ENCODE measurements around the gene MEF2C. TPM values are rescaled to one million over a fixed set of nuclear protein-coding genes. Genes with fewer than 3 reads are reported as not detected.

MEF2C gene
- total RNA-seq, 1 donor from 2014 or later = 1.9 TPM

DNA sequence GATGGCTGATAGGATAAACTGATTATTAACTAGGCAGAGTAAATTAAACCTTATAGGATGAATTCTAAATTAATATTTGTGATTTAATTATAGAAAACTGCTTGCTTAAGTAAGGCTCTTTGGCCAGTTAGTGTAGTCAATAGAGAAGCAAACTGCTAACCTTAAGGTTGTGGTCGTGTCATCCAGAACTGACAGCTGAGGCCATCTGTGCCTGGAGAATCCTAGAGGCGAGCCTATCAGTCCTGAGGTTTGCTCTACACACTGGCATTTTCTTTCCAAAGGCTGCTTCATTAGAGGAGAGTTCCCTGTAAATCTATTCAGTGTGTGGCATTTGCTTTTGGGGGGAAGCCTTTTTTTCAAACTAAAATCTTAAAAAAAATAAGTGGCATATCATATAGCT is 169.2 kb downstream of the MEF2C start:
- no peaks in the 10 kb centered on the region for H3K9me3 Mint-ChIP-seq (ENCODE audit: low read depth)
- no peak for DNase-seq (ENCODE audit: low spot score, unreplicated experiment)
- no peak for TF ChIP-seq CTCF (IDR thresholded peaks at IDR 0.05; ENCODE audit: unreplicated experiment)
- H3K27me3 Mint-ChIP-seq = no peaks in the 10 kb centered on the region
- no peak overlapping the region for H3K27ac Mint-ChIP-seq
- H3K4me3 Mint-ChIP-seq (ENCODE audit: low read depth) = no peak overlapping the region
- peaks cover 9% of the 10 kb centered on the region for H3K4me1 Mint-ChIP-seq (ENCODE audit: low read depth)
- no peaks in the 10 kb centered on the region for H3K36me3 Mint-ChIP-seq (ENCODE audit: insufficient read depth)

DNA sequence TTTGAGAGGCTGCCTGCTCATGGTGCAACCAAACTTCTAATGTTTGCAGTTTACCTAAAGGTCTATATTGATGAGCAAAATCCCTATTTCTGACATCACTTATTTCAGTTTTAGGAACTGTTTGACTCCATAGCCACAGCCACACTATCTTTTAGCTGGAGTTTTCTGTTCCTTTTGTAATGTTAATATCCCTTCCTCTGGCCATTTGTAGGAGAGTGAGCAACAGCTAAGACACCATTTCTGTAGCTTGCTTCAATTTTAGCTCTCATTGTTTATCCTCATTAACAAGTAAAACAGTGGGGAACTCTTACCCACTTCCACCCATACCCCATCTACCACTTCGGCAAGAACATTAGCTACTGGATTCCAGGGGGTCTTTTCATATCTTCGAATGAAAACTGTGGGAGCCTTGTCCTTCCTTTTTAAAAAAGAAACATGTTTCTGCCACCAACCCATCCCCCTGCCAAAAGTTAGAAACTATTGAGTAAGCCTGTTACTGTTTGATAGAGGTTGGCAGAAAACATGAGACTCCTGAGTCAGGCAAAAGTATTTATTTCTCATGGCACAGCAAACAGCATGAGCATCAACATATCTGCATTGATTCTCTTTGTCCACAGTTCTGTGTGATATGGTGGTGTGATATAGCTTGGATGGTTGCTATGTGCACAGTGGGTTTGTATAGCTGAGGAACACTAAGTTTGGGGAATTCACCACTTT is 174.1 kb downstream of the MEF2C start:
- no peaks in the 10 kb centered on the region for H3K27me3 Mint-ChIP-seq
- no peaks in the 10 kb centered on the region for H3K4me1 Mint-ChIP-seq (ENCODE audit: low read depth)
- no peak for TF ChIP-seq CTCF (IDR thresholded peaks at IDR 0.05; ENCODE audit: unreplicated experiment)
- no peak overlapping the region for H3K27ac Mint-ChIP-seq
- no peak overlapping the region for H3K4me3 Mint-ChIP-seq (ENCODE audit: low read depth)
- H3K9me3 Mint-ChIP-seq (ENCODE audit: low read depth) = no peaks in the 10 kb centered on the region
- no peak for DNase-seq (ENCODE audit: low spot score, unreplicated experiment)
- no peaks in the 10 kb centered on the region for H3K36me3 Mint-ChIP-seq (ENCODE audit: insufficient read depth)

- no peaks in the 10 kb centered on the region for H3K36me3 Mint-ChIP-seq (ENCODE audit: insufficient read depth)
- H3K4me3 Mint-ChIP-seq (ENCODE audit: low read depth) = no peak overlapping the region
- no peaks in the 10 kb centered on the region for H3K4me1 Mint-ChIP-seq (ENCODE audit: low read depth)
- no peak overlapping the region for H3K27ac Mint-ChIP-seq
- no peak for TF ChIP-seq CTCF (IDR thresholded peaks at IDR 0.05; ENCODE audit: unreplicated experiment)
- H3K27me3 Mint-ChIP-seq = no peaks in the 10 kb centered on the region
- DNase-seq (ENCODE audit: low spot score, unreplicated experiment) = no peak
- no peaks in the 10 kb centered on the region for H3K9me3 Mint-ChIP-seq (ENCODE audit: low read depth)
Observed at GRCh38 chr5:88708021-88708420, 175.0 kb downstream of the MEF2C start.

DNA sequence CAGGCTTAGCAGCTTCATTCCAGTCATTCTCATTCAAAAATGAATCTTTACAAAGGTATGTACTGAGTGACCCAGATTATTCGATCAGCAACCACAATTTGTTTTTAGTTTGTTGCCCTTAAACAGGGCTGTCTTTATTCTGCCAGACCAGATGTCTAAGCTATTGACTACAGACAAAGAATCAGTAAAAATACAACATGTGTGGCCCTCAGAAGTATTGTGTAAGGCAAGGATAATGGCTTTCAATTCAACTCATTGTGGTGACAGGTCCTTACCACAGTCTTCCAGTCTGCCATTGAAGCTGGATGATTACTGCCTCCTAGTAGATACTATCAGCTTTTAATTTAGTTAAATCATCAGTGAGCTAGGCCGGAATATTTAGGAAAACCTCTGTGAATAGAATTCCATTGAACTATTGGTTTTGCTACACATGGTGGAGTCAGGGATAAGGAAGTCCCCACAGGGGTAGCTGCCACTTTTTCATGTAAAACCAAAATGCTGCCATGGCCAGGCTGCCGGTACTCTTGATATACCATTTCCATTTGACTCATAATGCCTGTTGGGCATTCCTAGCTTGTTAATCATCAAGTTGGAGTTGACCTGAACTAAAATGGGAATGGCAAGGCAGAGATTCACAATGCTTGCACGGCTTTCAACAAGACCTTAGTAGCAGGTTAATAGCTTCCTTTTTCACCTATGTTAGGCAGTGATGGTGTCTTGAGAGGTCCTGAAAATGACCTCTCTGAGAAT is 175.6 kb downstream of the MEF2C start:
- Mint-ChIP-seq H3K4me1 (ENCODE audit: low read depth) (no peaks in the 10 kb centered on the region), H3K9me3 (ENCODE audit: low read depth) (no peaks in the 10 kb centered on the region), H3K36me3 (ENCODE audit: insufficient read depth) (no peaks in the 10 kb centered on the region), H3K4me3 (ENCODE audit: low read depth) (no peak overlapping the region), H3K27me3 (no peaks in the 10 kb centered on the region), H3K27ac (no peak overlapping the region)
- DNase-seq (ENCODE audit: low spot score, unreplicated experiment) = no peak
- TF ChIP-seq CTCF (IDR thresholded peaks at IDR 0.05; ENCODE audit: unreplicated experiment) = no peak

DNA sequence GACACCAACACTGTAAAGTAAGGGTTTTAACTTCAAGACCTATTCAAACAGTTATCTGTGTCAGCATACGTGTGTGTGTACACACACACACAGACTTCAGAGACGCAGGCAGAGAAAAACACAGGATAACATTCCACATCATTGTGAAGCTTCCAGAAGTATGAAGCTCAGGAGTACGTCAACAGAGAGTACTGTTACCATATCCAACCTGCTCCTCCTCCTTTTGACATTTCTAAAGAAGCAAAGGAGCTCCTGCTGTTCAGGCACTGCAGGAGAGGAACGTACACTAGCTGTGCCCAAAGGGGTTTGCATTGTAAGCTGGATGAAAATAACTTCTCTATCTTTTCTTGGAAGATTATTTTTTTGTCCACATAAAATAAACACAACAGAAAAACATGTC is 180.7 kb downstream of the MEF2C start:
- Mint-ChIP-seq H3K4me1 (ENCODE audit: low read depth) (no peaks in the 10 kb centered on the region), H3K36me3 (ENCODE audit: insufficient read depth) (no peaks in the 10 kb centered on the region), H3K27ac (no peak overlapping the region), H3K4me3 (ENCODE audit: low read depth) (no peak overlapping the region), H3K27me3 (peaks cover 37% of the 10 kb centered on the region), H3K9me3 (ENCODE audit: low read depth) (no peaks in the 10 kb centered on the region)
- no peak for TF ChIP-seq CTCF (IDR thresholded peaks at IDR 0.05; ENCODE audit: unreplicated experiment)
- no peak for DNase-seq (ENCODE audit: low spot score, unreplicated experiment)
